Measurements from ENCODE around the gene PYHIN1.

Gene PYHIN1

DNA sequence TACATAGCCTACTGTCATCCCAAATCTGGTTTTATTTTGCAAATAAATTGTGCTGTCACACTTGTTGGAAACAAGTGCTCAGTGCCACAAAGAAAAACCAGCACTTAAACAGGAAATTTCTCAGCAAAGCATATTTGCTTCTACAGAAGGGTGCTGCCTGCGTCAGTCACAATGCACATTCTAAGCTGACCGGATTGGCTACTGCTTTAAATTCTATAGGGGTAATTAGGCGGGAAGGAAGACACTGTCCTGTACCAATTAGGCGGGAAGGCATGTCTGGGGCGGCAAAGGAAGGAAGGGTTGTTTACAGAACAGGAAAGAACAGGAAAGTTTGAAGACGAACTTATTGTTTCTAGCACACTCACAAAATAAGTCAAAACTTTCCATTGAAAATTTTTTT is 81.1 kb downstream of the PYHIN1 start:
- Histone ChIP-seq H3K4me1 (ENCODE audit: insufficient read depth, low read length) (peaks cover 68% of the 10 kb centered on the region), H3K27me3 (ENCODE audit: insufficient read depth, low read length, poor library complexity) (no peaks in the 10 kb centered on the region), H2AFZ (ENCODE audit: low read depth, low read length) (no peak overlapping the region), H3K4me2 (ENCODE audit: insufficient read depth, low read length) (peak overlapping the region; percentile 62), H3K79me2 (ENCODE audit: insufficient read depth, low read length) (peaks cover 83% of the 10 kb centered on the region), H3K9me3 (ENCODE audit: insufficient read depth, low read length, severe bottlenecking) (no peaks in the 10 kb centered on the region), H4K20me1 (ENCODE audit: insufficient read depth, low read length) (peaks cover 5% of the 10 kb centered on the region; the same call in 1 of the 2 replicates), H3K27ac (ENCODE audit: low read length) (peak overlapping the region; percentile 97), H3K9ac (ENCODE audit: low read depth, low read length) (peak overlapping the region; percentile 82), H3K36me3 (ENCODE audit: insufficient read depth, low read length) (peaks cover 37% of the 10 kb centered on the region), H3K4me3 (ENCODE audit: low read depth in 1 of 2, low read length in 2 of 2) (peak overlapping the region; percentile 64 to 69)
- ATAC-seq (ENCODE audit: insufficient read depth, low read depth) (peak; percentile 52), DNase-seq (peak; percentile 84)
- TF ChIP-seq EZH2 (IDR thresholded peaks at IDR 0.05; ENCODE audit: borderline replicate concordance, low read depth, low read length, severe bottlenecking): no peak
- TF ChIP-seq, protein P1, sequence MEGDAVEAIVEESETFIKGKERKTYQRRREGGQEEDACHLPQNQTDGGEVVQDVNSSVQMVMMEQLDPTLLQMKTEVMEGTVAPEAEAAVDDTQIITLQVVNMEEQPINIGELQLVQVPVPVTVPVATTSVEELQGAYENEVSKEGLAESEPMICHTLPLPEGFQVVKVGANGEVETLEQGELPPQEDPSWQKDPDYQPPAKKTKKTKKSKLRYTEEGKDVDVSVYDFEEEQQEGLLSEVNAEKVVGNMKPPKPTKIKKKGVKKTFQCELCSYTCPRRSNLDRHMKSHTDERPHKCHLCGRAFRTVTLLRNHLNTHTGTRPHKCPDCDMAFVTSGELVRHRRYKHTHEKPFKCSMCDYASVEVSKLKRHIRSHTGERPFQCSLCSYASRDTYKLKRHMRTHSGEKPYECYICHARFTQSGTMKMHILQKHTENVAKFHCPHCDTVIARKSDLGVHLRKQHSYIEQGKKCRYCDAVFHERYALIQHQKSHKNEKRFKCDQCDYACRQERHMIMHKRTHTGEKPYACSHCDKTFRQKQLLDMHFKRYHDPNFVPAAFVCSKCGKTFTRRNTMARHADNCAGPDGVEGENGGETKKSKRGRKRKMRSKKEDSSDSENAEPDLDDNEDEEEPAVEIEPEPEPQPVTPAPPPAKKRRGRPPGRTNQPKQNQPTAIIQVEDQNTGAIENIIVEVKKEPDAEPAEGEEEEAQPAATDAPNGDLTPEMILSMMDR (IDR thresholded peaks at IDR 0.05; ENCODE audit: borderline replicate concordance, extremely low read depth, low read length, poor library complexity, severe bottlenecking): no peak

DNA sequence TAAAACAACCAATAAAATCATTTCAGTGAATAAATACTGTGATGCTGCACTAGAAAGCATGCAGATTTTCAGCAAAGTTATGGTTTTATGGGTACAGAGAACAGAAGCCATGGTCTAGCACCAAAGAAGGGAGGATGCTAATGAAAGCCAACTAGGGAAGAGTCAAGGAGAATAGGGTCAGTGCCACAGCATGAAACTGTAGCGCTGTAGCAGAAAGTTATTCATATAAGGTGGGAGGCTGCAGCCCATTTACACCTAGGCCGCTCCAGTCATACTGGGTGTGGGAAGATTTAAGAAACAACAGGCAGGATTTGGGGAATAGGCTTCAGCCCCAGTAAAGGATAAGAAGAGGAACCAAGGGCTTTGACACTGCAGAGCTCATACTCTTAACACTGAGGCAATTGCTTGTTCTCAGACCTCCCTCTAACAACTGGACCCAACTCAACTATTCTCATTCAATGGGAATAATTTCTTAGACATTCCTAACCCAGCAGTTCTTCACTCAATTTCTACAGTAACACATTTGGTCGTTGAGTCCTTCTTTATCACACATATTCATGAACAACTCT is 82.7 kb downstream of the PYHIN1 start:
- ATAC-seq (ENCODE audit: insufficient read depth, low read depth) (no peak), DNase-seq (peak; percentile 33)
- H3K79me2 ChIP-seq (ENCODE audit: insufficient read depth, low read length): peaks cover 99% of the 10 kb centered on the region
- peak overlapping the region; percentile 64 to 69; a peak in 3 of 4 replicates for H3K4me3 ChIP-seq (ENCODE audit: low read depth in 1 of 2, low read length in 2 of 2)
- peaks cover 52% of the 10 kb centered on the region for H3K36me3 ChIP-seq (ENCODE audit: insufficient read depth, low read length)
- no peaks in the 10 kb centered on the region for H3K27me3 ChIP-seq (ENCODE audit: insufficient read depth, low read length, poor library complexity)
- H3K4me1 ChIP-seq (ENCODE audit: insufficient read depth, low read length): peaks cover 67% of the 10 kb centered on the region
- peak overlapping the region; percentile 97 for H3K27ac ChIP-seq (ENCODE audit: low read length)
- H4K20me1 ChIP-seq (ENCODE audit: insufficient read depth, low read length): peaks cover 5% of the 10 kb centered on the region; the same call in 1 of the 2 replicates
- TF ChIP-seq, protein P1 (IDR thresholded peaks at IDR 0.05; ENCODE audit: borderline replicate concordance, extremely low read depth, low read length, poor library complexity, severe bottlenecking): no peak
- TF ChIP-seq EZH2 (IDR thresholded peaks at IDR 0.05; ENCODE audit: borderline replicate concordance, low read depth, low read length, severe bottlenecking): no peak
- no peaks in the 10 kb centered on the region for H3K9me3 ChIP-seq (ENCODE audit: insufficient read depth, low read length, severe bottlenecking)
- peak overlapping the region; percentile 82 for H3K9ac ChIP-seq (ENCODE audit: low read depth, low read length)
- H3K4me2 ChIP-seq (ENCODE audit: insufficient read depth, low read length): peak overlapping the region; percentile 62
- no peak overlapping the region for H2AFZ ChIP-seq (ENCODE audit: low read depth, low read length)

DNA sequence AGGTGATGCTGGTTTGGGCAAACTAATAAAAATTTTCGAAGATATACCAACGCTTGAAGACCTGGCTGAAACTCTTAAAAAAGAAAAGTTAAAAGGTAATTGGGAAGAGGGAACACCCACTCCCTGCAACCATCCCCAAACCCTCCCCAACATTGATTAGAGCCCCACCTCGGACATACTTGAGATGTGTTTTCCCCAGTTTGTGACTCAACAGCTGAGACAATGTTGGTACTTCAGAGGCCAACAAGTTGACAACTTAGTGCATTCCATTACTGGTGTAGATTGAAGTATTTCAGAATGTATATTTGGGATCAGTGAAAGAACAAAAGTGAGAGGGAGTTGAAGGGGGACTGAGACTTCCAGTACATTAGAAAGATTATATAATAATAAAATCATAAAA is 83.5 kb downstream of the PYHIN1 start:
- peak overlapping the region; percentile 62 for H3K4me2 ChIP-seq (ENCODE audit: insufficient read depth, low read length)

More for the DNA sequence above, 83.5 kb downstream of the PYHIN1 start:
- Histone ChIP-seq H3K36me3 (ENCODE audit: insufficient read depth, low read length) (peaks cover 59% of the 10 kb centered on the region), H3K4me1 (ENCODE audit: insufficient read depth, low read length) (peaks cover 67% of the 10 kb centered on the region), H3K27ac (ENCODE audit: low read length) (peak overlapping the region; percentile 97), H3K9me3 (ENCODE audit: insufficient read depth, low read length, severe bottlenecking) (no peaks in the 10 kb centered on the region), H4K20me1 (ENCODE audit: insufficient read depth, low read length) (peaks cover 5% of the 10 kb centered on the region; the same call in 1 of the 2 replicates), H3K27me3 (ENCODE audit: insufficient read depth, low read length, poor library complexity) (no peaks in the 10 kb centered on the region), H3K4me3 (ENCODE audit: low read depth in 1 of 2, low read length in 2 of 2) (peak overlapping the region; percentile 64 to 69; a peak in 3 of 4 replicates), H2AFZ (ENCODE audit: low read depth, low read length) (no peak overlapping the region), H3K9ac (ENCODE audit: low read depth, low read length) (peak overlapping the region; percentile 82), H3K79me2 (ENCODE audit: insufficient read depth, low read length) (peaks cover 98% of the 10 kb centered on the region)
- DNase-seq (no peak), ATAC-seq (ENCODE audit: insufficient read depth, low read depth) (no peak)
- TF ChIP-seq, protein P1 (IDR thresholded peaks at IDR 0.05; ENCODE audit: borderline replicate concordance, extremely low read depth, low read length, poor library complexity, severe bottlenecking): no peak
- no peak for TF ChIP-seq EZH2 (IDR thresholded peaks at IDR 0.05; ENCODE audit: borderline replicate concordance, low read depth, low read length, severe bottlenecking)
